HG03097 (cell line): Measurements from ENCODE around the gene WBP1.
"Not testable (repeated sequence)": the region's sequence is repeated elsewhere in the genome, so short reads cannot be mapped to it uniquely, and the experiment has no call there.

Source experiments
- ATAC-seq: cut with Tn5 transposase; IDR thresholded peaks from one replicate; pipeline ENCODE4 v1.9.1; 2021; ENCODE audit not compliant: unreplicated experiment, low FRiP score

WBP1 gene

GRCh38 chr2:74458132-74458937 lies at the start of gene WBP1:
TSS of gene WBP1 (plus strand) at chr2:74458438. CDS start at chr2:74458603, 165 bp downstream.
- ATAC-seq, result peak; percentile 71

GRCh38 chr2:74413001-74413698 lies 45.1 kb upstream of the WBP1 start:
- ATAC-seq, result no peak

- ATAC-seq, result no peak
Measured at GRCh38 chr2:74414441-74414840, 43.8 kb upstream of the WBP1 start.

GRCh38 chr2:74414881-74415761 lies 43.1 kb upstream of the WBP1 start:
- ATAC-seq, result peak; percentile 61

- ATAC-seq, result no peak
Measured at GRCh38 chr2:74415762-74416395, 42.4 kb upstream of the WBP1 start.

GRCh38 chr2:74416778-74417177 lies 41.5 kb upstream of the WBP1 start:
- no peak for ATAC-seq

- no peak for ATAC-seq
Measured at GRCh38 chr2:74417197-74417596, 41.0 kb upstream of the WBP1 start.

GRCh38 chr2:74417763-74418162 lies 40.5 kb upstream of the WBP1 start:
- ATAC-seq, result no peak

GRCh38 chr2:74418312-74418711 lies 39.9 kb upstream of the WBP1 start:
- ATAC-seq, result no peak

- no peak for ATAC-seq
Measured at GRCh38 chr2:74419345-74419744, 38.9 kb upstream of the WBP1 start.

- no peak for ATAC-seq
Measured at GRCh38 chr2:74420006-74420405, 38.2 kb upstream of the WBP1 start.

- not testable (repeated sequence) for ATAC-seq
Measured at GRCh38 chr2:74420443-74421103, 37.7 kb upstream of the WBP1 start.

GRCh38 chr2:74421221-74421870 lies 36.9 kb upstream of the WBP1 start, which contains the start of the genes C2orf81 and WDR54:
TSS of gene C2orf81 (minus strand) at chr2:74421619. CDS start at chr2:74421560, 59 bp downstream.
TSS of gene WDR54 (plus strand) at chr2:74421730. CDS start at chr2:74422154, 424 bp downstream.
- ATAC-seq, result peak; percentile 79

- no peak for ATAC-seq
Measured at GRCh38 chr2:74423231-74424095, 34.8 kb upstream of the WBP1 start.

- ATAC-seq, result no peak
Measured at GRCh38 chr2:74424139-74424992, 33.9 kb upstream of the WBP1 start.

- ATAC-seq, result no peak
Measured at GRCh38 chr2:74424995-74425406, 33.2 kb upstream of the WBP1 start.

- no peak for ATAC-seq
Measured at GRCh38 chr2:74425523-74425922, 32.7 kb upstream of the WBP1 start.
